ENCODE data around the gene SLC44A5.

The SLC44A5 gene

DNA sequence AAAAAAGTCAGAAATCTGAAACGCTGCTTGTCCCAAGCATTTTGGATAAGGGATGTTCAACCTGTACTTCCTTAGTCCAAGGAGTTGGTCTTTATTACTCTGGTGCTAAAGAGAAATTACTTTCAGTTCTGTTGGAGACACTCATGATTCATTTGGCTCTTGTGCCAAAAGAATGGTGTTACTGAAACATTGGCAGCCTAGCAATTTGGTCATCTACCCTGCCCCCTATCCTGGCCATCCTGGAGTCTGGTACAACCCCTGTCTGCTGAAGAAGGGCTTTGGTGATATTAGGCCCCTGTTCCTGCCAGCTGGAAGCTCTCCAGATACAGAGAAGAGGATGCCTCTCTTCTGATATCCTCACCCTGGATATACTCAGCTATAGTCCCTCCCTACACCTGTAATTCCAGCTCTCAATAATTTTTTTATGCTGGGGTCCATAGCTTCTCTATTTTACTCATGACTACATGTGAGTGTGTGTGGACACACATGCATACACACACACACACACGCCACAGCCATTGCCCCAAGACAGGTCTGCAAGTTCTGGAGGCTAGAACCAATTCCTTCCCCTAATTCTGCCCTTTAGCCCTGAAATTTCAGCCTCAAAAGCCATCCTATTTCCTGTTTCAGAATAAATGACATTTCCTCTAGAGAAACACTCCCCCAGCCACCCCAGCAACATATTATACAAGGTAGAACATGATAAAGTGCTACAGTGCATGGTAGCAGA lies 436.7 kb downstream of the SLC44A5 start:
- DNase-seq (ENCODE audit: low read depth) = no peak

DNA sequence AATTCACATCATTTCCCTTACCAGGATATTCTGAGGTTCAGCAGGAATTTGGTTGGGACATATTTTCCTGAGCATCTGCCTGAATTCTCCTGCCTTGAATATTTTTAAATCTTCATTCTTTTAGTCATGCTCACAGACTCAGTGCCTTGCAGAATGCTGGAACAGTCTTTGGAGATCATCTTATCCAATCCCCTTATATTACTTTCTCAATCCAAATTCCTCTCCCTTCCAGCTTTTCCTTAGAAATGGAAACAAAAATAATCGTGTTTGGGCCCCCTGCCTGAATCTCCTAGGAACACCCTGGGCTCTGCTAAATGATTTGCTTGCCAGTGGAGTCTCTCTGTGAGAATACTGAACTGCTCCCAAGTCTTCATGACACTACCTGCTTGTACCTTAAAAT lies 438.4 kb downstream of the SLC44A5 start:
- no peak for DNase-seq (ENCODE audit: low read depth)

DNA sequence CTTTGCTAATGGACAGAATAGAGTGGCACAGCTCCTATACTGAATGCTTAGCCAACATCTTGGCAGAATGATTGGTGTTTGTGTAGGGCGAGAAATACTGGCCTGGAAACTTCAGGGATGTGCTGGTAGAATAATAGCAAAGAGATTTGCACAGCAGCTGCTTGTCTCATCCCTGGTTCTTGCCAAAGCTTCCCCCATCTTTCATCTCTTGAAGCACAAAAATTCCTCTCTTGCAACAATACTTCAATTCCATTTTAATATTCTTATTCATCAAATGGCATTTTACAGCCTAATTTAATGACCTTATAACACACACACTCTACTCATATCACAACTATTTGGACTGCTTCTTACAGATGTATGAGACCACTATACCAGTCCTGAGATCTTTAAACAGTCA lies 439.0 kb downstream of the SLC44A5 start:
- no peak for DNase-seq (ENCODE audit: low read depth)

DNA sequence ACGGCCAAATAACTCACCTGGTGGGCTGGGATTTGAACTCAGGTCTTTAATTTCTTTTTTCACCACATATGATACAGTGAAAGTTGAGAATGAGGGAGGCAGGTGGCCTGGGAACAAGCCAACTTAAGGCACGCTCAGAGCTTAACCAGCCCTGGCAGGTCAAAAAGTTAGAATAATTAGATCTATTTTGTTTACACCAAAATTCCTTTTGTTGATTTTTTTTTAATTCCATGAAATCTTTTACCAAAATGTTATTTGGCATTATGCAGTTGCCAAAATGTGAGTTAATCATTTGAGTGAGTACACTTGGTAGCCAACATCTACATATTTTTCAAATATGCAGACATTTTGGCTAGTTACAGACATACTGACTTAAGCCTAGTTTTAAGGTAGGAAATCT lies 439.9 kb downstream of the SLC44A5 start:
- DNase-seq (ENCODE audit: low read depth) = no peak

DNA sequence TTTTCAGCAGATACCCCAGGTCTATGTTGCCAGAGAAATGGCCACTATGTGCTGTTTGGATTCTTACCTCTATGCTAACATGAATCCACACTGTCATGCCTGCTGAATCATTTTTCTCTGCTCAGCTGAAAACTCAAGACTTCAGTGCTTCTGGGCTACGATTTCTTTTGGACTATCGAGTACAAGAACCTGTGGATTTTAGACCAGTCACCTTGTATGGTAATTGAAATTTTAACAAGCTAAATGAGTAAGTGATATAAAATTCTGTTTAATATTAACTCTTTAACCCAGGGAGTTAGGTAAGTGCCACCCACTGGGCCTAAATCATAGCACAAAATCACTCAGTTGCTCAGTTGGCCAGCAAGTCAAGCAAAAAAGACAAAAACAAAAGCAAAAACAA lies 440.9 kb downstream of the SLC44A5 start:
- no peak for DNase-seq (ENCODE audit: low read depth)

DNA sequence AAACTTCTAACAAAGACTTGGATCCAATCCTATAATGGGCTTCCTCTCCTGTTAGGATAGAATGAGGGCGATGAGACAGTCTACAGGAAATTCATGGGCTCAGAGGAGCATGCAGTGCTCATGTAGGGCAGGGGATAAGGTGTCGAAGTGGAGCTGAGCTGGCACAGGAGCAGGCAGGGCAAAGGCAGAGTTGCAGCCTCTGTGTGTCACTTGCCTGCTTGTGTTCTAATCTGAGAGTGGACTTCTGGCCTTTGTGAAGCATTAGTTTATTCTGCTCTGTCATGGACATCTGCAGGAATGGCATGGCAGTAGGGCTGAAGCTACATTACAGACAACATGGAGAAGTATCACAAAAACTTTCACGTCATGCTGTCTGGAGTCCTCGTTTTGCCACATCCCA lies 444.1 kb downstream of the SLC44A5 start:
- DNase-seq (ENCODE audit: low read depth) = no peak

DNA sequence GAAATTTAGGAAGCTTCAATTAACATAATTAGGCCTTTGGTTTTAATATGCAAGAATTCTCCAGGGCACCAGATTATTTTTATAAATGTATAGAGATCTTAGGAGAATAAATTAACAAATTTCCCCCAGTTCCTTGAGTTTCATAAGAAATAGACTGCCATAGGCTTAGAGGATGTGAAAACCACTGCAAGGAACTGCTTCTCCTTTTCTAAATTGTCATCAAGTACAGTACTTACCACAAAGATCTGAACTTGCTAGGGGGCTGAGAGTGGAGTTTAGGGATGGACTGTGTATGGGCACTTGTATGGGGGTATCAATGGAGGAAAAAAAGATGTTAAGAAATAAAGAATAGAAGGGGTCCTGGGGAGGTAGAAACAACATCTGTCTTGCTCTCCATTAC lies 445.6 kb downstream of the SLC44A5 start:
- no peak for DNase-seq (ENCODE audit: low read depth)

DNA sequence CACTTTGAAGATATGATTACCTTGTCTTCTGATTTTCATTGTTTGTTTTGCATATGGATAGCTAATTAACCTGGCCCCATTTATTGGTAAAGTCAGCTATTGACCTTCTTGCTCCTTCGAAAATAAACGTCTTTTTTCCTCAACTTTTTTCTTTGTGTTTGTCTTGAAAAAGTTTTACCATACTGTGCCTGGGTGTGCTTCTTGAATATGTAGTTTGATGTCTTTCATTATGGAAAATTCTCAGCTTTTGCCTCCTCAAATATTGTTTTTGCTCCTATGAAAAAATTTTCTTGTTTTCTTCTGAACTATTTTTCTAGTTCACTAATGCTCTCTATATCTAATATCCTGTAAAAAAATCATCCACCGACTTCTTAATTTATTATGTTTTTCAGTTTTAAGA lies 451.8 kb downstream of the SLC44A5 start:
- no peak for DNase-seq (ENCODE audit: low read depth)
